ENCODE measurements around the gene RPS27.

RPS27 gene

DNA sequence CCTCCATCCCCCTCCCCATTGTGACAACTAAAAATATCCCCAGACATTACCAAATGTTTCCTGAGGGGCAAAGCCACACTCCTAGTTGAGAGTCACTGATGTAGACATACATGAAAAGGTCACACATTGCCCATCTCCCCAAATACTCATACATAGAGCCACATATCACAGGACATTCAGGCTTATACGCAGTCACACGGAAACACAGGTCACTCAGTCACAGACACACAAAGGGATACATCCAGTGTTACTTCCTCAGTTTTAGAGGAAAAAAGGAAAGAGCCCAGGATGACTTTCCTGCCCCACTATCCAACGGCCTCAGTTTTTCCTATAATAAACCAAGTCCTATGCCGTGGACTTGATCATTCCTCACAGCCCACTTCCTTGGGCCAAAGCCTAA lies 29.1 kb upstream of the RPS27 start:
- Histone ChIP-seq H3K27ac (ENCODE audit: low read depth, low read length) (no peak overlapping the region), H3K4me3 (ENCODE audit: low read depth in 1 of 2, low read length in 2 of 2) (peak overlapping the region in 1 of 2 donors; percentile 77), H3K36me3 (ENCODE audit: control insufficient read depth in 1 of 2, insufficient read depth in 2 of 2, low read length in 2 of 2) (peaks cover 0 to 11% of the 10 kb centered on the region in 2 donors), H3K9ac (ENCODE audit: low read depth in 1 of 2, low read length in 2 of 2) (no peak overlapping the region), H3K4me1 (ENCODE audit: control insufficient read depth in 1 of 2, insufficient read depth in 2 of 2, low read length in 2 of 2) (peaks cover 50 to 53% of the 10 kb centered on the region in 2 donors), H3K27me3 (ENCODE audit: control insufficient read depth in 1 of 2, insufficient read depth in 2 of 2, low read length in 2 of 2) (no peaks in the 10 kb centered on the region), H3K9me3 (ENCODE audit: control insufficient read depth in 1 of 2, low read length in 2 of 2) (no peaks in the 10 kb centered on the region)

DNA sequence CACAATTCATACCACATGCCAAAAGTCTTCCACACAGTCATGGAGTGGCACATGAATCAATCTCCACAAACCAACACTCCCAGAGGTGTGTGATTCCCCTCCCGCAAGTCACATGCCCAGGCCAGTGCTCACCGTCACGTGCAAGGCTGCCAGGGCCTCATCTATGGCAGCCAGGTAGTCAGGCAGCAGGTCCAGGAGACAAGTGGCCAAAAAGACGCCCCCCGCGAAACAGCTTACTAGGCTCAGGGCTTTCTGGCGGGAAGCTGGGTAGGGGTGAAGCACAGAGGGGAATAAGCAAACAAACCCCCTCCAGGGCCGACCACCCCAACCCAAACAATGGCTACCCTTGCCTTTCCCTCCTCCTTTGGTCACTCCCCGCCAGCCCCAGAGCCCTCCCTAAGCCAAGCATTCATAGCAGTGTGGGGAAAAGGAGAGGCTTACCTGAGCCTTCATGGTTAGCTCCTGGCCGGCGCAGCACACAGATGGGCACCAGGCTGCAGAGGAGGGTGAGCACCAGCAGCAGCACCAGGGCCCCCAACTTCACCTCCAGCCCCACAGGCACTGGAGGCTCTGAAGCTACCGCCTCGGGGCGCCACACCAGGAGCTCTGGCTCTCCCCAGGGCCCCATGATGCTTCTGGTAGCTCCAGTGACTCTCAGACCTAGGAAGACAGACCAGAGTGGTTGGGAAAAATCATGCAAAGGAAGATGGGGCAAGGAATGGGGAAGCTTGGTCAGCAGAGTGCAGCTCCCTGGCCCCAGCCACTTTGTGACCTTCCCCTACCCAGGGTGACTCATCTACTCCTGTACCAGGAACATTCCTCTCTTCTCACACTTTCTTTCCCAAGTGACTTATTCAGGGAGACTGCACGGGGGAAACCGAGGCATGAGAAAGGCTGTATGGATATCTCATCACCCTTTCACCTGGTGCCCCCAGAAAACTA lies 28.2 kb upstream of the RPS27 start:
- Histone ChIP-seq H3K9ac (ENCODE audit: low read depth in 1 of 2, low read length in 2 of 2) (peak overlapping the region; percentile 94 to 99), H3K4me1 (ENCODE audit: control insufficient read depth in 1 of 2, insufficient read depth in 2 of 2, low read length in 2 of 2) (peaks cover 46 to 50% of the 10 kb centered on the region in 2 donors), H3K27me3 (ENCODE audit: control insufficient read depth in 1 of 2, insufficient read depth in 2 of 2, low read length in 2 of 2) (no peaks in the 10 kb centered on the region)

DNA sequence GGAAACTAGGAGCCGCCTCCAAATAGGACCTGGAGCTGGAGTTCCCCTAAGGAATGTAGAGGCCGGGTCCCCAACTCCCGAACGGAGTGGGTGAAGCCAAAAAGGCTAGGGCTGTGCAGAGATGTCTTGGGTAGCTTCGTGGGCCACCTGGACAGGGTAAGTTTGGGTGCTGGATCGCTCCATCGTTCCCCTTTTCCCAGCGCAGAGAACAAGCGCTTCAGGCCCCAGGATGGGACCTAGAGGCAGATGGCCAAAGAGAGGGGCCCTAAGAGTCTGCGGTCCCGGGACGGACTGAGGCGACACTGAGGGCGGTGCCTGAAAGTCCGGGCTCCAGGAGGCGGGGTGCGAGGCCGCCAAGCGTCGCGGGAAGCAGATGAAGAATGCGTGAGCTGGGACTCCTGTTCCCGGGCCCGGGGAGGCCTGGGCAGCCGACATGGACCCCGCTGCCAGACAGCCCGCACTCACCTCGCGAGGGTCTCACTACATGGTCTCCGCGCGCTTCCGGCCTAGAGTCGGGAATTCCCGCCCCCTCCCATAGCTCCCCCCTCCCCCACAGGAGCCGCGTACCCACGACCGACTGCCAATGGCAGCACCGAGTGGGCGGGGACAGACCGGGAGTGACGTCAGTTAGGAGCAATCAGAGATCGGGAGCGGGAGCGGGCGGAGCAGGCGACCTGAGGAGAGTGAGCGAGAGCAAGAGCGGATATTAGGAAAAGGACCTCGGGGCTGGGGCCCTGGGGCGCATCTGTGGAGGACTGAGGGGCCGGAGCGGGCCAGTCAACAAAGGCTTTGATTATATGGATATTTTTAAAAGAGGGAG lies 27.3 kb upstream of the RPS27 start, which contains the start of gene SLC39A1:
TSS of gene SLC39A1 (minus strand) at position 508 of the 820 bp plus-strand sequence. CDS start 822 bp downstream, outside the sequence.
- Histone ChIP-seq H3K36me3 (ENCODE audit: control insufficient read depth in 1 of 2, insufficient read depth in 2 of 2, low read length in 2 of 2) (peaks cover 0 to 11% of the 10 kb centered on the region in 2 donors), H3K9me3 (ENCODE audit: control insufficient read depth in 1 of 2, low read length in 2 of 2) (no peaks in the 10 kb centered on the region), H3K4me1 (ENCODE audit: control insufficient read depth in 1 of 2, insufficient read depth in 2 of 2, low read length in 2 of 2) (peaks cover 46 to 49% of the 10 kb centered on the region in 2 donors), H3K9ac (ENCODE audit: low read depth in 1 of 2, low read length in 2 of 2) (peak within 1 kb of the TSS; percentile 94 to 99), H3K27me3 (ENCODE audit: control insufficient read depth in 1 of 2, insufficient read depth in 2 of 2, low read length in 2 of 2) (no peaks in the 10 kb centered on the region), H3K4me3 (ENCODE audit: low read depth in 1 of 2, low read length in 2 of 2) (peak within 1 kb of the TSS; percentile 77 to 95), H3K27ac (ENCODE audit: low read depth, low read length) (peak within 1 kb of the TSS; percentile 83)

More for the DNA sequence above, 28.2 kb upstream of the RPS27 start:
- Histone ChIP-seq H3K36me3 (ENCODE audit: control insufficient read depth in 1 of 2, insufficient read depth in 2 of 2, low read length in 2 of 2) (peaks cover 0 to 11% of the 10 kb centered on the region in 2 donors), H3K9me3 (ENCODE audit: control insufficient read depth in 1 of 2, low read length in 2 of 2) (no peaks in the 10 kb centered on the region), H3K27ac (ENCODE audit: low read depth, low read length) (peak overlapping the region; percentile 83), H3K4me3 (ENCODE audit: low read depth in 1 of 2, low read length in 2 of 2) (peak overlapping the region; percentile 77 to 95)

DNA sequence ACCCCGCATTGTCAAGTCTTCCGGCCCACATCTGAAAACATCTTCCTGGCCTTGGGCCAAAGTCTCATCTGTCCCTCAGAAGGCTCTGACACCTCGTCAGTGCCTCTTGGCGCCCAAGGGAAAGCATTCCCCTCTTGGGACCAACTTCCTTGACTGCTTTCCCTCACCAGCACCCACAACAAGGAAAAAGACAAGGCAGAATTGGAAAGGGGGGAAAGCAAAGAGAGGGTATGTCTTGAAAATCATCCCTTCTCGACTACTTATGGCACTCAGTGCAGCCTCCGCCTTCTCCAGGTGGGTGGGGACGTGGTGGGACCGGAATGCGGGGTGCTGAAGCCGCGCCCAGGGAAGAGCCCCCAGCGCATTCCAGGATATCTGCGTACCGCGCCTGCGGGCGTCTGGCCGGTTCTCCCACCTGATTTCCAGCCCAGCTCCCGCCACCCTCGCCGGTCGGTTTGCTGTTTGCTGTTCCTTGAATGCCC lies 26.7 kb upstream of the RPS27 start:
- Histone ChIP-seq H3K4me3 (ENCODE audit: low read depth in 1 of 2, low read length in 2 of 2) (peak overlapping the region; percentile 77 to 95), H3K9me3 (ENCODE audit: control insufficient read depth in 1 of 2, low read length in 2 of 2) (no peaks in the 10 kb centered on the region), H3K36me3 (ENCODE audit: control insufficient read depth in 1 of 2, insufficient read depth in 2 of 2, low read length in 2 of 2) (peaks cover 0 to 11% of the 10 kb centered on the region in 2 donors), H3K4me1 (ENCODE audit: control insufficient read depth in 1 of 2, insufficient read depth in 2 of 2, low read length in 2 of 2) (peaks cover 49 to 53% of the 10 kb centered on the region in 2 donors), H3K27ac (ENCODE audit: low read depth, low read length) (peak overlapping the region; percentile 83), H3K9ac (ENCODE audit: low read depth in 1 of 2, low read length in 2 of 2) (peak overlapping the region; percentile 71 to 94), H3K27me3 (ENCODE audit: control insufficient read depth in 1 of 2, insufficient read depth in 2 of 2, low read length in 2 of 2) (no peaks in the 10 kb centered on the region)

DNA sequence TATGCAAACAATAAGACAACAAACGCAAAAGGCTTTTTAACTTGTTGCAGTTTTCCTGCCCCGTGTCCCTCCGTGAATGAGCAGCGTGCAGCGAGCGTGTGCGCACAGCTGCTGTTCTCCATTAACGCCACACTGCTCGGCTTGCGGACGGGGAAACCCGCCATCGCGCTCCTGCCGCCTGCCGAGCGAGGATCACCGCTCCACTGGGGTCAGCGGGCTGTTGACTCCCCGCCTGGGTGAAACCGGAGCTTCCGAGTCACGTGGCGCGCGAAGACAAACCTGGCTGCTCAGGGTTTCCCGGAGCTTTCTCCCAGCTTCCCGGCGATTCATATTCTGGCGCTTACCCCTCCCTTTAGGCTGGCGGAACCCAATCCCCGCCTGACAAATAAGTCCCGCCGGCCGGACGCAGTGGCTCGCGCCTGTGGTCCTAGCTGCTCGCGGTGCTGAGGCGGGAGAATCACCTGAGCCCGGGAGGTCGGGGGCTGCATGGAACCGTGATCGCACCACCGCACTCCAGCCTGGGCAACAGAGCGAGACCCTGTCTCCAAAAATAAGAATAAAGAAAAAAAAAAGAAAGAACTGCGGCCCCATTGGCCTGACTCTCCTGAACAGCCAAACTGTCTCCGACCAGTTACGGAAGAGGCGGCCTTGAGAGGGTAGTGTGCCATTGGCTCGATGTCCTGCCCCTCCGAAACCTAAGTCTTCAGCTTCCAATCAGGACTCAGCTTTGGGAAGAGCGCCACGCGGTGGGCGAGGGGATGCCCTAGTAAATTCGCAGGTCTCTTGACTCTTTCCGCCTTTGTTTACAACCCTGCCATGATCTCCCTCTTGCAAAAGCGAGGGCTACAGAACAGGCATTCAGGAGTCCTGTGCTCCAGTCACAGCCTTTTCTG lies 23.2 kb upstream of the RPS27 start, which contains the start of gene CREB3L4:
TSS of gene CREB3L4 (plus strand) at position 796 of the 893 bp plus-strand sequence. CDS start 624 bp downstream, outside the sequence.
- Histone ChIP-seq H3K4me3 (ENCODE audit: low read depth in 1 of 2, low read length in 2 of 2) (peak within 1 kb of the TSS; percentile 77 to 91), H3K9me3 (ENCODE audit: control insufficient read depth in 1 of 2, low read length in 2 of 2) (no peaks in the 10 kb centered on the region), H3K27ac (ENCODE audit: low read depth, low read length) (peak within 1 kb of the TSS; percentile 91), H3K9ac (ENCODE audit: low read depth in 1 of 2, low read length in 2 of 2) (peak within 1 kb of the TSS; percentile 83 to 92), H3K36me3 (ENCODE audit: control insufficient read depth in 1 of 2, insufficient read depth in 2 of 2, low read length in 2 of 2) (peaks cover 0 to 3% of the 10 kb centered on the region in 2 donors), H3K27me3 (ENCODE audit: control insufficient read depth in 1 of 2, insufficient read depth in 2 of 2, low read length in 2 of 2) (no peaks in the 10 kb centered on the region), H3K4me1 (ENCODE audit: control insufficient read depth in 1 of 2, insufficient read depth in 2 of 2, low read length in 2 of 2) (peaks cover 35 to 40% of the 10 kb centered on the region in 2 donors)

DNA sequence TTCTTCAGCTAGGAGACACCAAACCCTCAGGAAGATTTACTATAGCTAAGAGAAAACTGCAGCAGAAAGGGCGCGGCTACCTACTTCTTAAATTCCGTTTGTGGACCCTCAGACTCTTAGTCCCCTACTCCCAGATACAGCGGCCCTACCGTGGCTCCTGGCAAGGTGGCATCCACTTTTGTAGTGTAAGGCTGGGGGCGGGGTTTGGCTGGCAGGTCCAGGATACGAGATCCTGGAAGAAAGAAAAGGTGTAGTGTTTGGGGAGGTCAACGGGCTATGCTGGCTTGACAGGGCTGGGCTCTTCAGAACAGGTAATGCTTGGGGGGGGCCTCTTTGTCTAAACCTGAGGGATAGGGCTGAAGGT lies 22.6 kb upstream of the RPS27 start:
- Histone ChIP-seq H3K4me1 (ENCODE audit: control insufficient read depth in 1 of 2, insufficient read depth in 2 of 2, low read length in 2 of 2) (peaks cover 29 to 34% of the 10 kb centered on the region in 2 donors), H3K4me3 (ENCODE audit: low read depth in 1 of 2, low read length in 2 of 2) (peak overlapping the region; percentile 77 to 91), H3K27me3 (ENCODE audit: control insufficient read depth in 1 of 2, insufficient read depth in 2 of 2, low read length in 2 of 2) (no peaks in the 10 kb centered on the region), H3K27ac (ENCODE audit: low read depth, low read length) (peak overlapping the region; percentile 61), H3K9ac (ENCODE audit: low read depth in 1 of 2, low read length in 2 of 2) (peak overlapping the region; percentile 83 to 84), H3K9me3 (ENCODE audit: control insufficient read depth in 1 of 2, low read length in 2 of 2) (no peaks in the 10 kb centered on the region), H3K36me3 (ENCODE audit: control insufficient read depth in 1 of 2, insufficient read depth in 2 of 2, low read length in 2 of 2) (peaks cover 0 to 8% of the 10 kb centered on the region in 2 donors)

DNA sequence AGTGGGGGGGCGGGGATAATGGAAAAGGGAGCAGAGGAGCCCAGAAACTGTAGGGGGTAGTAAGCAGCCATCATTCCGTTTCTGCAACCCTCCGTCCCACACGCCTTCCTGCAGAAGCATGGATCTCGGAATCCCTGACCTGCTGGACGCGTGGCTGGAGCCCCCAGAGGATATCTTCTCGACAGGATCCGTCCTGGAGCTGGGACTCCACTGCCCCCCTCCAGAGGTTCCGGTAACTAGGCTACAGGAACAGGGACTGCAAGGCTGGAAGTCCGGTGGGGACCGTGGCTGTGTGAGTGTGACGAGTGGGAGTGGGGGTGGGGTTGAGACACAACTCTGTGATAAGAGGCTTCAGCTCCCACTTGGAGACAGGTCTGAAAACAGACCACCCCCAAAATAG lies 22.2 kb upstream of the RPS27 start:
- Histone ChIP-seq H3K4me3 (ENCODE audit: low read depth in 1 of 2, low read length in 2 of 2) (peak overlapping the region; percentile 77 to 91), H3K36me3 (ENCODE audit: control insufficient read depth in 1 of 2, insufficient read depth in 2 of 2, low read length in 2 of 2) (peaks cover 2 to 12% of the 10 kb centered on the region in 2 donors), H3K9me3 (ENCODE audit: control insufficient read depth in 1 of 2, low read length in 2 of 2) (no peaks in the 10 kb centered on the region), H3K27ac (ENCODE audit: low read depth, low read length) (no peak overlapping the region), H3K27me3 (ENCODE audit: control insufficient read depth in 1 of 2, insufficient read depth in 2 of 2, low read length in 2 of 2) (no peaks in the 10 kb centered on the region), H3K9ac (ENCODE audit: low read depth in 1 of 2, low read length in 2 of 2) (peak overlapping the region; percentile 83 to 84), H3K4me1 (ENCODE audit: control insufficient read depth in 1 of 2, insufficient read depth in 2 of 2, low read length in 2 of 2) (peaks cover 28 to 31% of the 10 kb centered on the region in 2 donors)

DNA sequence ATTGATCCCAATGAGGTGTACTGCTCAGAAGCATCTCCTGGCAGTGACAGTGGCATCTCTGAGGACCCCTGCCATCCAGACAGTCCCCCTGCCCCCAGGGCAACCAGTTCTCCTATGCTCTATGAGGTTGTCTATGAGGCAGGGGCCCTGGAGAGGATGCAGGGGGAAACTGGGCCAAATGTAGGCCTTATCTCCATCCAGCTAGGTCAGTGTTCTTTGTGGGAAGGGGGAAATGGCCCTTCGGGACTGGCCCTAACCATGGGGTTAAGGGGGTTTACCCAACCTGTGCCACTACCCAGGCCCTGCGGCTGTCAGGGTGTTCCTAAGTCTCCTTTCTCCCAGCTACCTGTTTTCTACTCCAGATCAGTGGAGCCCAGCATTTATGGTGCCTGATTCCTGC lies 21.6 kb upstream of the RPS27 start:
- Histone ChIP-seq H3K27me3 (ENCODE audit: control insufficient read depth in 1 of 2, insufficient read depth in 2 of 2, low read length in 2 of 2) (no peaks in the 10 kb centered on the region), H3K27ac (ENCODE audit: low read depth, low read length) (no peak overlapping the region), H3K9ac (ENCODE audit: low read depth in 1 of 2, low read length in 2 of 2) (peak overlapping the region in 1 of 2 donors; percentile 83), H3K4me3 (ENCODE audit: low read depth in 1 of 2, low read length in 2 of 2) (peak overlapping the region; percentile 77 to 91), H3K9me3 (ENCODE audit: control insufficient read depth in 1 of 2, low read length in 2 of 2) (no peaks in the 10 kb centered on the region), H3K36me3 (ENCODE audit: control insufficient read depth in 1 of 2, insufficient read depth in 2 of 2, low read length in 2 of 2) (peaks cover 8 to 18% of the 10 kb centered on the region in 2 donors), H3K4me1 (ENCODE audit: control insufficient read depth in 1 of 2, insufficient read depth in 2 of 2, low read length in 2 of 2) (peaks cover 28 to 29% of the 10 kb centered on the region in 2 donors)

DNA sequence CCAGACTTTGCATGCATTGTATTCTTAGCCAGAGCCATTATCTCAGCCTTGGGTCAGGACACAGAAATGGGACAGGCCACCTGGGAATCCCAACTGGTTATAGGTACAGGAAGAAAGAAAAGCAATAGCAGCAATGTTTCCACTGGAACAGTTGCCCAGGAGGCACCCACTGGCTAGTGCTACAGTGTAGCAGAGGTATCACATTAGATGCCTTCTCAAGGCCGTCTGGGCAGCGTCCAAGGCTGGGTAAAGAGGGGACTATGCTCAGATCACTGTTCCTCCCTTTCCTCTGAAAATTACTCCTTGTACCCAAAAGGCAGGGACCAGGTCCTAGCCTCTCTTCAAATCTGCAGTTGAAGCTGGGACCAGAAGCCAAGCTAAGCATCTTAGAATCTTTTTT lies 20.2 kb upstream of the RPS27 start:
- H3K4me1 ChIP-seq (ENCODE audit: control insufficient read depth in 1 of 2, insufficient read depth in 2 of 2, low read length in 2 of 2): peaks cover 23 to 26% of the 10 kb centered on the region in 2 donors
- H3K9ac ChIP-seq (ENCODE audit: low read depth in 1 of 2, low read length in 2 of 2): no peak overlapping the region
- H3K36me3 ChIP-seq (ENCODE audit: control insufficient read depth in 1 of 2, insufficient read depth in 2 of 2, low read length in 2 of 2): peaks cover 15 to 28% of the 10 kb centered on the region in 2 donors
- H3K27ac ChIP-seq (ENCODE audit: low read depth, low read length): no peak overlapping the region
- H3K9me3 ChIP-seq (ENCODE audit: control insufficient read depth in 1 of 2, low read length in 2 of 2): no peaks in the 10 kb centered on the region
- H3K4me3 ChIP-seq (ENCODE audit: low read depth in 1 of 2, low read length in 2 of 2): no peak overlapping the region
- H3K27me3 ChIP-seq (ENCODE audit: control insufficient read depth in 1 of 2, insufficient read depth in 2 of 2, low read length in 2 of 2): no peaks in the 10 kb centered on the region
